ENCODE measurements around the gene DNM1.
"Not testable (repeated sequence)": the region's sequence is repeated elsewhere in the genome, so short reads cannot be mapped to it uniquely, and the experiment has no call there.

DNM1 gene

GRCh38 chr9:128175726-128176125, 27.5 kb upstream of the DNM1 start:
- H3K9me3 ChIP-seq (ENCODE audit: control insufficient read depth in 1 of 2, low read length in 2 of 2) = no peaks in the 10 kb centered on the region
- no peak overlapping the region for H3K9ac ChIP-seq (ENCODE audit: low read depth in 1 of 2, low read length in 2 of 2)
- no peak overlapping the region for H3K27ac ChIP-seq (ENCODE audit: low read depth, low read length)
- H3K36me3 ChIP-seq (ENCODE audit: control insufficient read depth in 1 of 2, insufficient read depth in 2 of 2, low read length in 2 of 2) = peaks cover 40 to 66% of the 10 kb centered on the region in 2 donors
- no peak overlapping the region for H3K4me3 ChIP-seq (ENCODE audit: low read depth in 1 of 2, low read length in 2 of 2)
- no peaks in the 10 kb centered on the region for H3K4me1 ChIP-seq (ENCODE audit: control insufficient read depth in 1 of 2, insufficient read depth in 2 of 2, low read length in 2 of 2)
- no peaks in the 10 kb centered on the region for H3K27me3 ChIP-seq (ENCODE audit: control insufficient read depth in 1 of 2, insufficient read depth in 2 of 2, low read length in 2 of 2)

GRCh38 chr9:128178806-128179431, 24.3 kb upstream of the DNM1 start:
- Histone ChIP-seq H3K4me3 (ENCODE audit: low read depth in 1 of 2, low read length in 2 of 2) (no peak overlapping the region), H3K4me1 (ENCODE audit: control insufficient read depth in 1 of 2, insufficient read depth in 2 of 2, low read length in 2 of 2) (no peaks in the 10 kb centered on the region), H3K9ac (ENCODE audit: low read depth in 1 of 2, low read length in 2 of 2) (no peak overlapping the region), H3K9me3 (ENCODE audit: control insufficient read depth in 1 of 2, low read length in 2 of 2) (no peaks in the 10 kb centered on the region), H3K27ac (ENCODE audit: low read depth, low read length) (no peak overlapping the region), H3K36me3 (ENCODE audit: control insufficient read depth in 1 of 2, insufficient read depth in 2 of 2, low read length in 2 of 2) (peaks cover 43 to 77% of the 10 kb centered on the region in 2 donors), H3K27me3 (ENCODE audit: control insufficient read depth in 1 of 2, insufficient read depth in 2 of 2, low read length in 2 of 2) (no peaks in the 10 kb centered on the region)

- no peaks in the 10 kb centered on the region for H3K9me3 ChIP-seq (ENCODE audit: control insufficient read depth in 1 of 2, low read length in 2 of 2)
- no peaks in the 10 kb centered on the region for H3K27me3 ChIP-seq (ENCODE audit: control insufficient read depth in 1 of 2, insufficient read depth in 2 of 2, low read length in 2 of 2)
- no peaks in the 10 kb centered on the region for H3K4me1 ChIP-seq (ENCODE audit: control insufficient read depth in 1 of 2, insufficient read depth in 2 of 2, low read length in 2 of 2)
- no peak overlapping the region for H3K27ac ChIP-seq (ENCODE audit: low read depth, low read length)
- no peak overlapping the region for H3K4me3 ChIP-seq (ENCODE audit: low read depth in 1 of 2, low read length in 2 of 2)
- no peak overlapping the region for H3K9ac ChIP-seq (ENCODE audit: low read depth in 1 of 2, low read length in 2 of 2)
- H3K36me3 ChIP-seq (ENCODE audit: control insufficient read depth in 1 of 2, insufficient read depth in 2 of 2, low read length in 2 of 2) = peaks cover 37 to 73% of the 10 kb centered on the region in 2 donors
Observed at GRCh38 chr9:128180001-128180400, 23.2 kb upstream of the DNM1 start.

GRCh38 chr9:128180447-128180846, 22.7 kb upstream of the DNM1 start:
- Histone ChIP-seq H3K27ac (ENCODE audit: low read depth, low read length) (no peak overlapping the region), H3K9ac (ENCODE audit: low read depth in 1 of 2, low read length in 2 of 2) (no peak overlapping the region), H3K4me3 (ENCODE audit: low read depth in 1 of 2, low read length in 2 of 2) (no peak overlapping the region), H3K27me3 (ENCODE audit: control insufficient read depth in 1 of 2, insufficient read depth in 2 of 2, low read length in 2 of 2) (no peaks in the 10 kb centered on the region), H3K4me1 (ENCODE audit: control insufficient read depth in 1 of 2, insufficient read depth in 2 of 2, low read length in 2 of 2) (no peaks in the 10 kb centered on the region), H3K36me3 (ENCODE audit: control insufficient read depth in 1 of 2, insufficient read depth in 2 of 2, low read length in 2 of 2) (peaks cover 37 to 73% of the 10 kb centered on the region in 2 donors), H3K9me3 (ENCODE audit: control insufficient read depth in 1 of 2, low read length in 2 of 2) (no peaks in the 10 kb centered on the region)

- H3K4me3 ChIP-seq (ENCODE audit: low read depth in 1 of 2, low read length in 2 of 2); H3K27ac ChIP-seq (ENCODE audit: low read depth, low read length); H3K27me3 ChIP-seq (ENCODE audit: control insufficient read depth in 1 of 2, insufficient read depth in 2 of 2, low read length in 2 of 2); H3K4me1 ChIP-seq (ENCODE audit: control insufficient read depth in 1 of 2, insufficient read depth in 2 of 2, low read length in 2 of 2); H3K9me3 ChIP-seq (ENCODE audit: control insufficient read depth in 1 of 2, low read length in 2 of 2); H3K9ac ChIP-seq (ENCODE audit: low read depth in 1 of 2, low read length in 2 of 2): not testable (repeated sequence)
- peaks cover 38 to 73% of the 10 kb centered on the region in 2 donors for H3K36me3 ChIP-seq (ENCODE audit: control insufficient read depth in 1 of 2, insufficient read depth in 2 of 2, low read length in 2 of 2)
Observed at GRCh38 chr9:128181480-128181879, 21.7 kb upstream of the DNM1 start.

GRCh38 chr9:128182893-128183588, 20.1 kb upstream of the DNM1 start:
- Histone ChIP-seq H3K27ac (ENCODE audit: low read depth, low read length) (no peak overlapping the region), H3K9me3 (ENCODE audit: control insufficient read depth in 1 of 2, low read length in 2 of 2) (no peaks in the 10 kb centered on the region), H3K36me3 (ENCODE audit: control insufficient read depth in 1 of 2, insufficient read depth in 2 of 2, low read length in 2 of 2) (peaks cover 36 to 67% of the 10 kb centered on the region in 2 donors), H3K27me3 (ENCODE audit: control insufficient read depth in 1 of 2, insufficient read depth in 2 of 2, low read length in 2 of 2) (no peaks in the 10 kb centered on the region), H3K4me3 (ENCODE audit: low read depth in 1 of 2, low read length in 2 of 2) (no peak overlapping the region), H3K9ac (ENCODE audit: low read depth in 1 of 2, low read length in 2 of 2) (no peak overlapping the region), H3K4me1 (ENCODE audit: control insufficient read depth in 1 of 2, insufficient read depth in 2 of 2, low read length in 2 of 2) (no peaks in the 10 kb centered on the region)

GRCh38 chr9:128185979-128186965, 16.9 kb upstream of the DNM1 start:
- Histone ChIP-seq H3K4me1 (ENCODE audit: control insufficient read depth in 1 of 2, insufficient read depth in 2 of 2, low read length in 2 of 2) (peaks cover 12 to 14% of the 10 kb centered on the region in 2 donors), H3K36me3 (ENCODE audit: control insufficient read depth in 1 of 2, insufficient read depth in 2 of 2, low read length in 2 of 2) (peaks cover 15 to 38% of the 10 kb centered on the region in 2 donors), H3K27ac (ENCODE audit: low read depth, low read length) (no peak overlapping the region), H3K4me3 (ENCODE audit: low read depth in 1 of 2, low read length in 2 of 2) (no peak overlapping the region), H3K27me3 (ENCODE audit: control insufficient read depth in 1 of 2, insufficient read depth in 2 of 2, low read length in 2 of 2) (no peaks in the 10 kb centered on the region), H3K9ac (ENCODE audit: low read depth in 1 of 2, low read length in 2 of 2) (no peak overlapping the region), H3K9me3 (ENCODE audit: control insufficient read depth in 1 of 2, low read length in 2 of 2) (no peaks in the 10 kb centered on the region)

- no peak overlapping the region for H3K9ac ChIP-seq (ENCODE audit: low read depth in 1 of 2, low read length in 2 of 2)
- peaks cover 12 to 14% of the 10 kb centered on the region in 2 donors for H3K4me1 ChIP-seq (ENCODE audit: control insufficient read depth in 1 of 2, insufficient read depth in 2 of 2, low read length in 2 of 2)
- H3K27ac ChIP-seq (ENCODE audit: low read depth, low read length) = no peak overlapping the region
- no peaks in the 10 kb centered on the region for H3K27me3 ChIP-seq (ENCODE audit: control insufficient read depth in 1 of 2, insufficient read depth in 2 of 2, low read length in 2 of 2)
- H3K9me3 ChIP-seq (ENCODE audit: control insufficient read depth in 1 of 2, low read length in 2 of 2) = no peaks in the 10 kb centered on the region
- peaks cover 15 to 38% of the 10 kb centered on the region in 2 donors for H3K36me3 ChIP-seq (ENCODE audit: control insufficient read depth in 1 of 2, insufficient read depth in 2 of 2, low read length in 2 of 2)
- H3K4me3 ChIP-seq (ENCODE audit: low read depth in 1 of 2, low read length in 2 of 2) = no peak overlapping the region
Observed at GRCh38 chr9:128187361-128187760, 15.8 kb upstream of the DNM1 start.

- peaks cover 12 to 14% of the 10 kb centered on the region in 2 donors for H3K4me1 ChIP-seq (ENCODE audit: control insufficient read depth in 1 of 2, insufficient read depth in 2 of 2, low read length in 2 of 2)
- no peak overlapping the region for H3K9ac ChIP-seq (ENCODE audit: low read depth in 1 of 2, low read length in 2 of 2)
Observed at GRCh38 chr9:128188209-128188608, 15.0 kb upstream of the DNM1 start.

GRCh38 chr9:128190013-128190412, 13.2 kb upstream of the DNM1 start:
- Histone ChIP-seq H3K27ac (ENCODE audit: low read depth, low read length) (no peak overlapping the region), H3K36me3 (ENCODE audit: control insufficient read depth in 1 of 2, insufficient read depth in 2 of 2, low read length in 2 of 2) (peaks cover 12 to 23% of the 10 kb centered on the region in 2 donors), H3K27me3 (ENCODE audit: control insufficient read depth in 1 of 2, insufficient read depth in 2 of 2, low read length in 2 of 2) (no peaks in the 10 kb centered on the region), H3K9ac (ENCODE audit: low read depth in 1 of 2, low read length in 2 of 2) (peak overlapping the region; percentile 77 to 90), H3K4me3 (ENCODE audit: low read depth in 1 of 2, low read length in 2 of 2) (peak overlapping the region; percentile 82 to 84), H3K9me3 (ENCODE audit: control insufficient read depth in 1 of 2, low read length in 2 of 2) (no peaks in the 10 kb centered on the region), H3K4me1 (ENCODE audit: control insufficient read depth in 1 of 2, insufficient read depth in 2 of 2, low read length in 2 of 2) (peaks cover 12 to 14% of the 10 kb centered on the region in 2 donors)

More at GRCh38 chr9:128188209-128188608, 15.0 kb upstream of the DNM1 start:
- H3K27ac ChIP-seq (ENCODE audit: low read depth, low read length) = no peak overlapping the region
- H3K27me3 ChIP-seq (ENCODE audit: control insufficient read depth in 1 of 2, insufficient read depth in 2 of 2, low read length in 2 of 2) = no peaks in the 10 kb centered on the region
- H3K36me3 ChIP-seq (ENCODE audit: control insufficient read depth in 1 of 2, insufficient read depth in 2 of 2, low read length in 2 of 2) = peaks cover 15 to 33% of the 10 kb centered on the region in 2 donors
- no peaks in the 10 kb centered on the region for H3K9me3 ChIP-seq (ENCODE audit: control insufficient read depth in 1 of 2, low read length in 2 of 2)
- no peak overlapping the region for H3K4me3 ChIP-seq (ENCODE audit: low read depth in 1 of 2, low read length in 2 of 2)
